8988T (cell line): ENCODE measurements around the gene MAGIX.

ENCODE experiments used
- DNase-seq: peaks from one replicate; pipeline ENCODE4 v3.0.0; 2011

The MAGIX gene

DNA sequence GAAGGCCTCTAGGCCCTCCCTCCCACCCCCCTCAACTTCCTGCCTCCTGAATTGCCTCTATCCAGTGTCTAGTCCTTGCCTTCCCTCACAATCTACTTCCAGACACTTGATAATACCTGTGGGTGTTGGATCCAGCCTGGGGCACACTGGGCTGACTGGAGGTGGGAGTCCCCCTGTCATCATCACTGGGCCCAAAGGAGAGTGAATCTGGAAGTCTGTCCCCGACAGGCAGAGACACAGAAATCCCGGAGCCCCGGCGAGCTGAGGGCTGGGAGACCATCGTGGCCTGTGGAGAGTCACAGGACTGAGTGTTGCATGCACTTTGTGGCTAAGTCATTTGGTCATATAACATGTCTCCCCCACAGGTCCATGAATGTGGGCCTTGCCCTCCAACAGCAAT is 45.8 kb downstream of the MAGIX start:
- no peak for DNase-seq

GRCh38 chrX:49209434-49210251 is 47.1 kb downstream of the MAGIX start:
- DNase-seq: no peak

DNA sequence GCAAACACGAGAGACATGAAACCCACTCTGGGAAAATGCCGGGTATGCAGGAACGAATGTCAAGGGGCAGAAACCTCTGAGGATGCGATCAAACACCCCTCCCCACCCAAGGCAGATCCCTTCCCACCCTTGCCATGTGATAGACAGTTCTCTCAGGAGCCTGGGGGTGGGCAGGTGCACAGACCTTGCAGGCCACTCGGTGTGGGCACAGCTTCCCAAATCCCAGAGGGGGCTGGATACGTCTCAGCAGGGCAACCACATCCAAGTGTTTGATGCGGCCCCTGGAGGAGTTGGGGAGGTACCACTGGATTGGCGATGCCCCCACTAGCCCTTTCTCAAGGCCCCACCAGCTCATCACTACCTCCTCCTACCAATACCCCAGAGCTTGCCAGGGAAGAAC is 47.8 kb downstream of the MAGIX start:
- DNase-seq: no peak

DNA sequence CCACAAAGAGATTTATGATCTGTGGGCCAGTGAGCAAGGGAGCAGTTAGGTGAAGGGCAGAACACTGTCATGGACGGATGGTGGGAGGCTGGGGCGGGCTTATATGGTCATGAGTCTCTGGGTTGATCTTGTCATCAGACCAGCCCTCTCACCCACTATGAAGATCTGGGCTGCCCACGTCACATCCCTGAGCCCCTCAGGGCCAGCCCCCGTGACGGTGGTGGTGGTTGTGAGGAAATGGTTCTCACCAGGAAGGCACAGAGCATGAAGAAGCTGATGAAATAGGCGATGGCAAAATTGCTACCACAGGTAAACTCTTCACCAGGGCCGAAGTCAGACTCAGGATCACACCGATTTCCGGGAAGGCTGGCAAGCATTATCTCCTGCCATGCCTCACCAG is 48.5 kb downstream of the MAGIX start:
- DNase-seq: no peak

DNA sequence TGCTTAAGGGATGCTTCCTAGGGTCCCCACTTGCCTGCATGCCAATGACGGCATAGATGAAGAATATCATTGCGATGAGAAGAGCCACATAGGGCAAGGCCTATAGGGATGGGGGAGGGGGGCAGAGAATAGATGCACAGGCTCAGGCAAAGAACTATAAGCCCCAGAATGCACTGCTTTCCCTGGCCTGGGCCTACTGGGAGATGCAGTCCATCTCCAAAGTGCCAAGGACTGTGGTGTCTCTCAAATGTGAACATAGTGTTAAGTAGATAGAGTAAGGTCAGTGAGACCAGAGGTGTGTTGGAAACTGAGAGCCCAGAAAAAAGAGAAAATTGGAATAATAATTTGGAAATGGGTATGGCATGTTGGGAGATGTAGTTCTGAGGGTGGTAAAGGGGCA is 49.7 kb downstream of the MAGIX start:
- DNase-seq: no peak

- no peak for DNase-seq
These were observed 50.3 kb downstream of the MAGIX start for GRCh38 chrX:49212861-49213260.

GRCh38 chrX:49214416-49214815 is 51.9 kb downstream of the MAGIX start:
- no peak for DNase-seq

DNA sequence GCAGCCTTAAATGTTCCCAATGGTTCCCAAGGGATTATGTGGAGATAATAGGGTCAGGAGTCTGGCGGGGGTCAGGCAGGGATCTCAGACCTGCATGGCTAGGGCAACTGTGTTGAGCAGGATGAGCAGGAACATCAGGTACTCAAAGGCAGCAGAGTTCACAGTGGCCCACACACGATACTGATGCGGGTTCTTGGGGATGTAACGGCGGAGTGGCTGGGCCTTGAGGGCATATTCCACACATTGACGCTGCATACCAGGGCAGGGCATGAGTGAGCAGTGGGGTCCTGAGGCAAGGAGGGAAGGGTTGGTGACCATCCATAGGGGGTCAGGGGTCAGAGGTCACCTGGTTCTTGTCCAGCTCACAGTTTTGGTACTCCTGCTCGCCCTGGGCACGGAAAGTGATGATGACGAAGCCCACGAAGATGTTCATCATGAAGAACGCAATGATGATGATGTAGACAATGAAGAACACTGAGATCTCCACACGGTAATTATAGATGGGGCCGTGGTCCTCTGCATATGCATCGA is 52.5 kb downstream of the MAGIX start:
- no peak for DNase-seq
